GM03348 (cell line): ENCODE data around the gene FBXL13.
"Not testable (repeated sequence)": the region's sequence is repeated elsewhere in the genome, so short reads cannot be mapped to it uniquely, and the experiment has no call there.

Source experiments
- DNase-seq: peaks from one replicate; pipeline ENCODE4 v3.0.0; 2012; ENCODE audit warnings: low spot score

Gene FBXL13

GRCh38 chr7:102934701-102935100 is 139.9 kb downstream of the FBXL13 start:
- DNase-seq, result no peak

GRCh38 chr7:102934239-102934638 is 140.4 kb downstream of the FBXL13 start:
- DNase-seq, result no peak

GRCh38 chr7:102933763-102934162 is 140.8 kb downstream of the FBXL13 start:
- DNase-seq, result peak; percentile 91

GRCh38 chr7:102931757-102932156 is 142.8 kb downstream of the FBXL13 start:
- no peak for DNase-seq

GRCh38 chr7:102927312-102927933 is 147.2 kb downstream of the FBXL13 start:
- DNase-seq, result peak; percentile 42

GRCh38 chr7:102926783-102927140 is 147.8 kb downstream of the FBXL13 start:
- DNase-seq, result no peak

GRCh38 chr7:102925976-102926782 is 148.4 kb downstream of the FBXL13 start:
- no peak for DNase-seq

GRCh38 chr7:102918845-102919244 is 155.8 kb downstream of the FBXL13 start:
- no peak for DNase-seq

- no peak for DNase-seq
These were observed 156.9 kb downstream of the FBXL13 start for GRCh38 chr7:102917436-102918353.

GRCh38 chr7:102916881-102917280 is 157.7 kb downstream of the FBXL13 start:
- no peak for DNase-seq

GRCh38 chr7:102916426-102916825 is 158.2 kb downstream of the FBXL13 start:
- peak; percentile 41 for DNase-seq

GRCh38 chr7:102914585-102914984 is 160.0 kb downstream of the FBXL13 start:
- DNase-seq, result peak; percentile 29

GRCh38 chr7:102913826-102914225 is 160.8 kb downstream of the FBXL13 start:
- DNase-seq, result no peak

GRCh38 chr7:102912742-102913141 is 161.9 kb downstream of the FBXL13 start, which contains the start of gene LRRC17:
Gene LRRC17, plus strand, starts transcription at chr7:102913000. Its CDS starts 20,914 bp downstream, at chr7:102933914.
- peak; percentile 46 for DNase-seq

GRCh38 chr7:102908676-102909075 is 165.9 kb downstream of the FBXL13 start:
- no peak for DNase-seq

GRCh38 chr7:102903576-102903975 is 171.0 kb downstream of the FBXL13 start:
- not testable (repeated sequence) for DNase-seq

- DNase-seq, result not testable (repeated sequence)
These were observed 172.5 kb downstream of the FBXL13 start for GRCh38 chr7:102902052-102902451.

GRCh38 chr7:102898532-102898859 is 176.1 kb downstream of the FBXL13 start:
- no peak for DNase-seq

GRCh38 chr7:102897856-102898531 is 176.6 kb downstream of the FBXL13 start:
- no peak for DNase-seq

GRCh38 chr7:102897211-102897631 is 177.4 kb downstream of the FBXL13 start:
- no peak for DNase-seq

- DNase-seq, result no peak
These were observed 178.0 kb downstream of the FBXL13 start for GRCh38 chr7:102896585-102896984.

- no peak for DNase-seq
These were observed 179.0 kb downstream of the FBXL13 start for GRCh38 chr7:102895602-102896001.
